ENCODE results near the gene SBF2. TPM values are rescaled to one million over a fixed set of nuclear protein-coding genes. Genes with fewer than 3 reads are reported as not detected.
A peak's percentile ranks its signal among the peaks of the same experiment; 100 is the strongest.

Gene SBF2
- total and polyA plus RNA-seq, 2 of the 13 experiments (the other 11 are each of a cell fraction or from before 2014, with no cell fraction given), result 24.0 to 45.8 TPM

DNA sequence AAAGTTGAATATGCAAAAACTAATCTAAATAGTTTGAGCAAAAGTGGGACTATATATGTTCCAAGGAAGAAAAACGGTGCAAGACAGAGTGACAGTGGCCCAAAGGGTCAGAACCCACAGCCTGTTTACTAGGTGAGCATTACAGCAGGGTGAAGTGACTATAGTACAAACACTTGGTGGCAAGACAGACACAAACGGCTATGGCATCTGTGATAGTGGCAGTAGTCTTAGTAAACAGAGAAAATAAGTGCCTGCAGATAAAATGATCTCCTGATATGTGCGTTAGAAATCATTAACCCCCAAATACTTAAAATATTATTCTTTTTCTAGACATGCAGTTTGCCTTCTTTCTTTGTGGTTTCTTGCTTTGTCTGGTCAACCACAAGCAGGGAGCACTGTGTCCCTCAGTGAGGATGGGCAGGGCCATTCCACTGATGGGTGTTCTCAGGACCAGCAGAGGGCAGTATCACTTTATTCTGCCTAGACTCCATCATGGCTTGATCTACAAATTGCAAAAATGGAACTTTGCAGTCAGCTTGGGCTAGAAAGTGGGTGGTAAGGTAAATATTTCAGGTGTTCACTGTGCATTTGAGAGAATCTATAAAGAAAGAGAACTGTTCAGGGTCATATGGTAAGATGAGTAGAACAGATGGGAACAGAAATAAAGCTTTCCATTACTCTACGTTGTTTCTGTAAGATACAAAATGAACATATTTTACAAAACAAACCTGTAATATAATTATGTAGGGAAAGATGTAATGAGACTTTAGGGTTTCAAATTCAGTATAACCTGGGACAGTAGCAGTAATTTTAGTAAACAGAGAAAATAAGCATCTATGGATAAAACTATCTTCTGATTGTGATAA lies 431.9 kb downstream of the SBF2 start (continued):
- TF ChIP-seq, protein P1, sequence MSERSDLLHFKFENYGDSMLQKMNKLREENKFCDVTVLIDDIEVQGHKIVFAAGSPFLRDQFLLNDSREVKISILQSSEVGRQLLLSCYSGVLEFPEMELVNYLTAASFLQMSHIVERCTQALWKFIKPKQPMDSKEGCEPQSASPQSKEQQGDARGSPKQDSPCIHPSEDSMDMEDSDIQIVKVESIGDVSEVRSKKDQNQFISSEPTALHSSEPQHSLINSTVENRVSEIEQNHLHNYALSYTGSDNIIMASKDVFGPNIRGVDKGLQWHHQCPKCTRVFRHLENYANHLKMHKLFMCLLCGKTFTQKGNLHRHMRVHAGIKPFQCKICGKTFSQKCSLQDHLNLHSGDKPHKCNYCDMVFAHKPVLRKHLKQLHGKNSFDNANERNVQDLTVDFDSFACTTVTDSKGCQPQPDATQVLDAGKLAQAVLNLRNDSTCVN (CRISPR knock-in tag; IDR thresholded peaks at IDR 0.05; ENCODE audit: borderline replicate concordance), result no peak
- TF ChIP-seq JUN (CRISPR knock-in tag; IDR thresholded peaks at IDR 0.05) (no peak), TRAFD1 (CRISPR knock-in tag; IDR thresholded peaks at IDR 0.05; ENCODE audit: borderline replicate concordance) (no peak), SIN3B (IDR thresholded peaks at IDR 0.05; ENCODE audit: low read length) (no peak), BCL6 (CRISPR knock-in tag; IDR thresholded peaks at IDR 0.05) (0 out of 2 replicates have a peak, but pooled peaks have one; percentile 17), HOXA9 (CRISPR knock-in tag; IDR thresholded peaks at IDR 0.05; ENCODE audit: borderline replicate concordance) (no peak), ZNF205 (CRISPR knock-in tag; IDR thresholded peaks at IDR 0.05) (no peak), ZNF496 (CRISPR knock-in tag; IDR thresholded peaks at IDR 0.05; ENCODE audit: insufficient replicate concordance) (no peak), EHMT2 (IDR thresholded peaks at IDR 0.05; ENCODE audit: borderline replicate concordance, low read depth, low read length) (no peak), YEATS4 (CRISPR knock-in tag; IDR thresholded peaks at IDR 0.05; ENCODE audit: borderline replicate concordance) (no peak), FOXP1 (IDR thresholded peaks at IDR 0.05) (no peak), FOXP1 (CRISPR knock-in tag; IDR thresholded peaks at IDR 0.05) (no peak), MYNN (CRISPR knock-in tag; IDR thresholded peaks at IDR 0.05; ENCODE audit: low read depth) (no peak), ZNF383 (CRISPR knock-in tag; IDR thresholded peaks at IDR 0.05; ENCODE audit: borderline replicate concordance) (no peak), ZNF850 (CRISPR knock-in tag; conservative IDR thresholded peaks at IDR 0.05) (no peak)
- TF ChIP-seq, protein P2, sequence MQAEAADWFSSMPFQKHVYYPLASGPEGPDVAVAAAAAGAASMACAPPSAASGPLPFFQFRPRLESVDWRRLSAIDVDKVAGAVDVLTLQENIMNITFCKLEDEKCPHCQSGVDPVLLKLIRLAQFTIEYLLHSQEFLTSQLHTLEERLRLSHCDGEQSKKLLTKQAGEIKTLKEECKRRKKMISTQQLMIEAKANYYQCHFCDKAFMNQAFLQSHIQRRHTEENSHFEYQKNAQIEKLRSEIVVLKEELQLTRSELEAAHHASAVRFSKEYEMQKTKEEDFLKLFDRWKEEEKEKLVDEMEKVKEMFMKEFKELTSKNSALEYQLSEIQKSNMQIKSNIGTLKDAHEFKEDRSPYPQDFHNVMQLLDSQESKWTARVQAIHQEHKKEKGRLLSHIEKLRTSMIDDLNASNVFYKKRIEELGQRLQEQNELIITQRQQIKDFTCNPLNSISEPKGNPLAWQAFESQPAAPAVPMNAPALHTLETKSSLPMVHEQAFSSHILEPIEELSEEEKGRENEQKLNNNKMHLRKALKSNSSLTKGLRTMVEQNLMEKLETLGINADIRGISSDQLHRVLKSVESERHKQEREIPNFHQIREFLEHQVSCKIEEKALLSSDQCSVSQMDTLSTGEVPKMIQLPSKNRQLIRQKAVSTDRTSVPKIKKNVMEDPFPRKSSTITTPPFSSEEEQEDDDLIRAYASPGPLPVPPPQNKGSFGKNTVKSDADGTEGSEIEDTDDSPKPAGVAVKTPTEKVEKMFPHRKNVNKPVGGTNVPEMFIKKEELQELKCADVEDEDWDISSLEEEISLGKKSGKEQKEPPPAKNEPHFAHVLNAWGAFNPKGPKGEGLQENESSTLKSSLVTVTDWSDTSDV (CRISPR knock-in tag; IDR thresholded peaks at IDR 0.05), result no peak
- TF ChIP-seq, protein P3, sequence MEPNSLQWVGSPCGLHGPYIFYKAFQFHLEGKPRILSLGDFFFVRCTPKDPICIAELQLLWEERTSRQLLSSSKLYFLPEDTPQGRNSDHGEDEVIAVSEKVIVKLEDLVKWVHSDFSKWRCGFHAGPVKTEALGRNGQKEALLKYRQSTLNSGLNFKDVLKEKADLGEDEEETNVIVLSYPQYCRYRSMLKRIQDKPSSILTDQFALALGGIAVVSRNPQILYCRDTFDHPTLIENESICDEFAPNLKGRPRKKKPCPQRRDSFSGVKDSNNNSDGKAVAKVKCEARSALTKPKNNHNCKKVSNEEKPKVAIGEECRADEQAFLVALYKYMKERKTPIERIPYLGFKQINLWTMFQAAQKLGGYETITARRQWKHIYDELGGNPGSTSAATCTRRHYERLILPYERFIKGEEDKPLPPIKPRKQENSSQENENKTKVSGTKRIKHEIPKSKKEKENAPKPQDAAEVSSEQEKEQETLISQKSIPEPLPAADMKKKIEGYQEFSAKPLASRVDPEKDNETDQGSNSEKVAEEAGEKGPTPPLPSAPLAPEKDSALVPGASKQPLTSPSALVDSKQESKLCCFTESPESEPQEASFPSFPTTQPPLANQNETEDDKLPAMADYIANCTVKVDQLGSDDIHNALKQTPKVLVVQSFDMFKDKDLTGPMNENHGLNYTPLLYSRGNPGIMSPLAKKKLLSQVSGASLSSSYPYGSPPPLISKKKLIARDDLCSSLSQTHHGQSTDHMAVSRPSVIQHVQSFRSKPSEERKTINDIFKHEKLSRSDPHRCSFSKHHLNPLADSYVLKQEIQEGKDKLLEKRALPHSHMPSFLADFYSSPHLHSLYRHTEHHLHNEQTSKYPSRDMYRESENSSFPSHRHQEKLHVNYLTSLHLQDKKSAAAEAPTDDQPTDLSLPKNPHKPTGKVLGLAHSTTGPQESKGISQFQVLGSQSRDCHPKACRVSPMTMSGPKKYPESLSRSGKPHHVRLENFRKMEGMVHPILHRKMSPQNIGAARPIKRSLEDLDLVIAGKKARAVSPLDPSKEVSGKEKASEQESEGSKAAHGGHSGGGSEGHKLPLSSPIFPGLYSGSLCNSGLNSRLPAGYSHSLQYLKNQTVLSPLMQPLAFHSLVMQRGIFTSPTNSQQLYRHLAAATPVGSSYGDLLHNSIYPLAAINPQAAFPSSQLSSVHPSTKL (CRISPR knock-in tag; IDR thresholded peaks at IDR 0.05), result peak; percentile 26; the same call in 1 of the 2 replicates
